Measurements from ENCODE around the gene KCNC1. TPM values are rescaled to one million over a fixed set of nuclear protein-coding genes. Genes with fewer than 3 reads are reported as not detected.

KCNC1 gene
- total and polyA plus RNA-seq, 2 of the 13 experiments (the other 11 are each of a cell fraction or from before 2014, with no cell fraction given) = 0.01 to 0.04 TPM

- H4K20me1 ChIP-seq (ENCODE audit: insufficient read depth, low read length) = no peaks in the 10 kb centered on the region
- peaks cover 0 to 13% of the 10 kb centered on the region in 2 experiments; a peak in 3 of 5 replicates for H3K36me3 ChIP-seq (replicated peaks in 1 of 2; ENCODE audit: control insufficient read depth in 1 of 2, insufficient read depth in 2 of 2, low read length in 2 of 2)
- TF ChIP-seq SUZ12 (IDR thresholded peaks at IDR 0.05; ENCODE audit: low read depth, low read length) = no peak
- TF ChIP-seq KDM2A (CRISPR knock-in tag; IDR thresholded peaks at IDR 0.05; ENCODE audit: borderline replicate concordance, low read depth) = no peak
- no peak for TF ChIP-seq PAWR (CRISPR knock-in tag; IDR thresholded peaks at IDR 0.05; ENCODE audit: borderline replicate concordance)
- TF ChIP-seq ZNF710 (CRISPR knock-in tag; IDR thresholded peaks at IDR 0.05; ENCODE audit: borderline replicate concordance) = no peak
- no peak for TF ChIP-seq ZBTB39 (CRISPR knock-in tag; IDR thresholded peaks at IDR 0.05)
- no peak for TF ChIP-seq ZNF772 (CRISPR knock-in tag; IDR thresholded peaks at IDR 0.05)
- no peak for TF ChIP-seq ZNF546 (CRISPR knock-in tag; conservative IDR thresholded peaks at IDR 0.05)
- TF ChIP-seq ZNF383 (CRISPR knock-in tag; IDR thresholded peaks at IDR 0.05; ENCODE audit: borderline replicate concordance) = no peak
- no peak for TF ChIP-seq NFATC3 (CRISPR knock-in tag; IDR thresholded peaks at IDR 0.05)
- no peak for TF ChIP-seq CAMTA2 (CRISPR knock-in tag; IDR thresholded peaks at IDR 0.05; ENCODE audit: borderline replicate concordance)
- H2AFZ ChIP-seq (ENCODE audit: low read length) = no peak overlapping the region
- intact Hi-C loops (cut with micrococcal nuclease; ENCODE audit: unreplicated experiment) = no loop called here
- ChIA-PET CTCF (ENCODE audit: low intra/inter-chr PET ratio, low total read pairs) (no interaction called here), POLR2A (no interaction called here)
- no peak overlapping the region for H3K4me2 ChIP-seq (ENCODE audit: low read depth, low read length)
- FAIRE-seq (no peak), DNase-seq (ENCODE audit: low spot score) (no peak), ATAC-seq (no peak)
- H3K9me3 ChIP-seq (ENCODE audit: low read length) = no peaks in the 10 kb centered on the region
- H3K27ac ChIP-seq (ENCODE audit: extremely low read length, insufficient read depth, low read length) = no peak overlapping the region
- in situ Hi-C loops (cut with HindIII; ENCODE audit: extremely low pct_ligation_motif_present, low pct_unique_long_range_greater_than_20kb) = no loop called here
- H3K9ac ChIP-seq (ENCODE audit: insufficient read depth, low read depth, low read length) = no peak overlapping the region
- no peaks in the 10 kb centered on the region for H3K27me3 ChIP-seq (ENCODE audit: control insufficient read depth in 1 of 2, insufficient read depth in 2 of 2, low read length in 2 of 2)
- BruUV-seq (replicated peaks) = no TSS peak
- no peaks in the 10 kb centered on the region for H3K4me1 ChIP-seq (ENCODE audit: insufficient read depth, low read length)
- no peak overlapping the region for H3K4me3 ChIP-seq (replicated peaks in 1 of 3; ENCODE audit: insufficient read depth in 1 of 3, low read depth in 2 of 3, low read length in 3 of 3)
- 96% methylated on average over 2 of the region's 2 CpGs for WGBS (ENCODE audit: low lambda C conversion rate)
- no peaks in the 10 kb centered on the region for H3K79me2 ChIP-seq (ENCODE audit: insufficient read depth, low read length)
Measured at GRCh38 chr11:17796154-17796553, 61.6 kb downstream of the KCNC1 start.

Data from HepG2 (cell line).